WTC11 (cell line): ENCODE measurements around the gene GATAD2A.

Source experiments
- AR ChIP-seq: fragments of 250-450 bp; sonication (Bioruptor Pico); IDR thresholded peaks from 2 replicates; pipeline ENCODE4 v1.9.0; 2021; ENCODE audit warnings: mild to moderate bottlenecking
- ATF3 ChIP-seq: sonication (generic); formaldehyde crosslinking; conservative IDR thresholded peaks from 2 replicates; pipeline ENCODE4 v1.8.1; 2022; ENCODE audit warnings: mild to moderate bottlenecking, missing genetic modification reagents
- CTCF ChIP-seq: fragments of 200-600 bp; IDR thresholded peaks from 2 replicates; pipeline ENCODE4 v1.8.0; 2022; ENCODE audit warnings: antibody characterized with exemption
- E2F1 ChIP-seq: sonication (generic); formaldehyde crosslinking; IDR thresholded peaks from 2 replicates; pipeline ENCODE4 v1.8.0; 2022; ENCODE audit warnings: mild to moderate bottlenecking, missing genetic modification reagents
- E2F4 ChIP-seq: sonication (generic); formaldehyde crosslinking; IDR thresholded peaks from 2 replicates; pipeline ENCODE4 v1.8.1; 2022; ENCODE audit warnings: low read depth, mild to moderate bottlenecking, moderate library complexity, missing genetic modification reagents, borderline replicate concordance
- ELF4 ChIP-seq: sonication (generic); formaldehyde crosslinking; IDR thresholded peaks from 2 replicates; pipeline ENCODE4 v1.8.1; 2022; ENCODE audit warnings: low read depth, mild to moderate bottlenecking, moderate library complexity, missing genetic modification reagents
- FOXJ3 ChIP-seq: sonication (generic); formaldehyde crosslinking; IDR thresholded peaks from 2 replicates; pipeline ENCODE4 v1.9.0; 2021; ENCODE audit warnings: missing genetic modification reagents, mild to moderate bottlenecking, borderline replicate concordance
- FOXP4 ChIP-seq: sonication (generic); formaldehyde crosslinking; IDR thresholded peaks from 2 replicates; pipeline ENCODE4 v1.8.0; 2022; ENCODE audit warnings: mild to moderate bottlenecking, missing genetic modification reagents
- SP1 ChIP-seq: sonication (generic); formaldehyde crosslinking; conservative IDR thresholded peaks from 2 replicates; pipeline ENCODE4 v1.8.1; 2022; ENCODE audit warnings: missing genetic modification reagents
- USF1 ChIP-seq: sonication (generic); formaldehyde crosslinking; IDR thresholded peaks from 2 replicates; pipeline ENCODE4 v1.8.0; 2022; ENCODE audit warnings: mild to moderate bottlenecking, missing genetic modification reagents
- ZBTB43 ChIP-seq: sonication (generic); formaldehyde crosslinking; IDR thresholded peaks from 2 replicates; pipeline ENCODE4 v1.8.1; 2023; ENCODE audit warnings: mild to moderate bottlenecking, missing genetic modification reagents
- ZNF263 ChIP-seq: sonication (generic); formaldehyde crosslinking; IDR thresholded peaks from 2 replicates; pipeline ENCODE4 v1.8.1; 2022; ENCODE audit warnings: low read depth, mild to moderate bottlenecking, moderate library complexity, missing genetic modification reagents
- ZNF416 ChIP-seq: fragments of 250-450 bp; sonication (Bioruptor Pico); IDR thresholded peaks from 2 replicates; pipeline ENCODE4 v1.9.0; 2021; ENCODE audit warnings: mild to moderate bottlenecking, inconsistent platforms

GRCh38 chr19:19545707-19546106 is 140.2 kb downstream of the GATAD2A start:
- no peak for TF ChIP-seq CTCF
- TF ChIP-seq E2F1 = no peak
- no peak for TF ChIP-seq ATF3
- TF ChIP-seq E2F4 (CRISPR knock-in tag) = no peak
- no peak for TF ChIP-seq ELF4
- no peak for TF ChIP-seq ZNF263 (CRISPR knock-in tag)
- no peak for TF ChIP-seq USF1 (CRISPR knock-in tag)
- no peak for TF ChIP-seq FOXP4 (CRISPR knock-in tag)
- no peak for TF ChIP-seq FOXJ3 (CRISPR knock-in tag)
- TF ChIP-seq SP1 = no peak
- no peak for TF ChIP-seq ZBTB43 (CRISPR knock-in tag)
- no peak for TF ChIP-seq ZNF416 (CRISPR knock-in tag)
- no peak for TF ChIP-seq AR (CRISPR knock-in tag)
